AG10803 (cell line): ENCODE results near the gene PDE1C.

Source experiments
- DNase-seq: peaks from one replicate; pipeline ENCODE4 v3.0.0; 2010; ENCODE audit warnings: low read depth
- H3K4me3 ChIP-seq: 2 replicates; pipeline ENCODE4 v1.5.1; 2011; ENCODE audit warnings: mild to moderate bottlenecking, low read length, control low read depth
- TF ChIP-seq, protein P1 (sequence below): conservative IDR thresholded peaks from 2 replicates; pipeline ENCODE4 v1.5.1; 2011; ENCODE audit warnings: mild to moderate bottlenecking, low read length, control low read depth, inconsistent platforms

Gene PDE1C

GRCh38 chr7:31887006-31887405, 183.2 kb downstream of the PDE1C start:
- TF ChIP-seq, protein P1, sequence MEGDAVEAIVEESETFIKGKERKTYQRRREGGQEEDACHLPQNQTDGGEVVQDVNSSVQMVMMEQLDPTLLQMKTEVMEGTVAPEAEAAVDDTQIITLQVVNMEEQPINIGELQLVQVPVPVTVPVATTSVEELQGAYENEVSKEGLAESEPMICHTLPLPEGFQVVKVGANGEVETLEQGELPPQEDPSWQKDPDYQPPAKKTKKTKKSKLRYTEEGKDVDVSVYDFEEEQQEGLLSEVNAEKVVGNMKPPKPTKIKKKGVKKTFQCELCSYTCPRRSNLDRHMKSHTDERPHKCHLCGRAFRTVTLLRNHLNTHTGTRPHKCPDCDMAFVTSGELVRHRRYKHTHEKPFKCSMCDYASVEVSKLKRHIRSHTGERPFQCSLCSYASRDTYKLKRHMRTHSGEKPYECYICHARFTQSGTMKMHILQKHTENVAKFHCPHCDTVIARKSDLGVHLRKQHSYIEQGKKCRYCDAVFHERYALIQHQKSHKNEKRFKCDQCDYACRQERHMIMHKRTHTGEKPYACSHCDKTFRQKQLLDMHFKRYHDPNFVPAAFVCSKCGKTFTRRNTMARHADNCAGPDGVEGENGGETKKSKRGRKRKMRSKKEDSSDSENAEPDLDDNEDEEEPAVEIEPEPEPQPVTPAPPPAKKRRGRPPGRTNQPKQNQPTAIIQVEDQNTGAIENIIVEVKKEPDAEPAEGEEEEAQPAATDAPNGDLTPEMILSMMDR: no peak
- DNase-seq: no peak
- H3K4me3 ChIP-seq: no peak overlapping the region

- no peak overlapping the region for H3K4me3 ChIP-seq
- no peak for DNase-seq
- TF ChIP-seq, protein P1: no peak
Measured at GRCh38 chr7:31885171-31885570, 185.0 kb downstream of the PDE1C start.

DNA sequence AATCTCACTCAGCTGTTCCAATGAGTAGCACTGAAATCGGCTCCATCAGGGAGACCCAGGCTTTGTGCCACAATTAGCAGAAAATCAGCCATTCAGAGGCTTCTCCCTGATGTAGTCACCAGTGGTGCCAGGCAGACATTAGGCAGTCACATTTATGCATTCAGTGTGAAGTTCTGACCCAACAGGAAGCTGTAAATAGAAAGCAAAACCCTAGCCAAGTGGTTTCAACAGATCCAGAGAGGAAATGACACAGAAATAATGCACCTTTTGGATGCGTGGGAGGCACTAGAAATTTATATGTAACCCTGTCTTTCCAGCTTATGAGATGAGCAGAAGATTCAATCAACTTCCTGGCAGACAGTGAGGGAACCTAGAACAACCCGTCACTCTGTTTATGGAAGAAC, 186.4 kb downstream of the PDE1C start:
- TF ChIP-seq, protein P1: no peak
- peak; percentile 70 for DNase-seq
- no peak overlapping the region for H3K4me3 ChIP-seq

- TF ChIP-seq, protein P1: no peak; the same call in 1 of the 2 replicates
- no peak overlapping the region for H3K4me3 ChIP-seq
- peak; percentile 25 for DNase-seq
Measured at GRCh38 chr7:31882187-31882586, 188.0 kb downstream of the PDE1C start.

DNA sequence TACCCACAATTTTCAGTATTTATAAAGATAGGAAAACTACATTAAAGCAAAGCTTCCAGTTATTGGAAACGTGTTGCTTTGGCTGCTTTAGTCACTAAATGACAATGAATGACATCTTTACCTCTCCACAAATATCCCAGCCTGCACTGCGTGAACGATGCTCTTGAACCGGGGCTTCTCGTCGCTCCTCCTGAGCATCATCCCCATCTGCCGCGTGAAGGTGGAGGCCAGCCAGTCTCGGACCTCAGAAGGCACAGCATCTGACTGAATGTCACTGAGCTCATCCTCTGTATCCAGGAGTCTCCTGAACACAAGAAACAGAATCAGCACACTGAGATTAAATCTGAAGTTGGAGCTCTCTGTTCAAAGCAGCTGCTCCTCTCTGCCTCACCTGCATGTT, 191.3 kb downstream of the PDE1C start:
- H3K4me3 ChIP-seq: no peak overlapping the region
- TF ChIP-seq, protein P1: no peak
- no peak for DNase-seq

DNA sequence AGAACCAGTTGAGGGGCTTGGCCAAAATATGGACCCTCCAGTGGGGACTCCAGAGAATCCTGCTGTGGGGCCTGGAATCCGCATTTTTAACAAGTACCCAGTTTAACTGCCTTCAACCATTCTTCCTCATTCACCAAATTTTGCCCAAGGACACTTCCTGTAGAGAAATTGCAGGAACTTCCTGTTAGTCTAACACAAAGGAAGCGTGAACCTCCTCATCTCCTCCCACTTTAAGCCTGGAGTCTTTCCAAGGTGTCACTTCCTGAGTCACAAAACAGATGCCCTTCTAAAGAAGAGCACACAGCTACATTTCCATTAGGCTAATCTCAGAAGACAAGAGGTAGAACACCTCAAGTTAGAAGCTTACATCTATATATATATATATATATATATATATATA, 194.8 kb downstream of the PDE1C start:
- peak; percentile 26 for DNase-seq
- H3K4me3 ChIP-seq: no peak overlapping the region
- TF ChIP-seq, protein P1: no peak

DNA sequence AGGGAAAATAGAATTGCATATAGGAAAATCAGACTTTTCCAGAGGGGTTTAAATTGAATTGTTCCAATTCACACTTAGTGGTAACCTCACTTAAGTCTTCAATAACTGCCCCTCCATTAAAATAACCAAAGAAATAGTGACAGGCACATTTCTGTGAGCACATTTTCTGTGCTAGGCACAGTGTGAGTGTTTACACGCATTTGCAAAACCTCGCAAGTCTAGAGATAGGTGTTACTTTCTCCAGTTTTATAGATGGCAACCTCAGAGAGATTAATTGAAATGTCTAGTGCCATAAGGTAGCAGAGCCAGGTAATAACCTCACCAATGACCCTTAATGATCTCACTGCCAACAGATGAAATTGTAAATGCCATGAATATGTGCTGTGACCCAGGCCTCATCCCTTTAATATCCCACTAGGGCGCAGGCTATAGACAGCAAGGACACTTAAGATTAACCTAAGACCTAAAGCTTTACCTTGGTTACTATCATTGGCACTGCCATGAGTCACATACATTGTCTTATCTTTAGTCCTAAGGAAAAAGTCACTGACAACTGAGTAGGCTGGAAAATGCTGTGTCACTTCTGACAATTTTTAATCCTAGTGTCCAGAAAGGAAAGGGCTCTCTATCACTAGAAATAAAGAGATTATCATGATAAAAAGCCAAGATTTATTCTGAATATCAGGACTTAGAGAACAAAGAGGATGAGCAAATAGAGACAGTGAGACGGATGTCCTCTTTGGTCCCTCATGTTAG, 195.4 kb downstream of the PDE1C start:
- H3K4me3 ChIP-seq: no peak overlapping the region
- no peak for DNase-seq
- TF ChIP-seq, protein P1: no peak
